HCT116 (cell line): ENCODE results near the gene DUOXA2.

Experiments used
- CTCF ChIP-seq, 3 experiments: fragments of 200-600 bp in 1 of 3; sonication (generic) in 1 of 3; IDR thresholded peaks in 2 of 3; conservative IDR thresholded peaks in 1 of 3; 2 replicates each; pipeline ENCODE4 v1.5.1; 2012 to 2017; ENCODE audit warnings: low read depth in 2 of 3, low read length in 2 of 3, antibody characterized with exemption in 1 of 3, borderline replicate concordance in 1 of 3, control low read depth in 1 of 3, mild to moderate bottlenecking in 1 of 3, mixed read lengths in 1 of 3, mixed run types in 1 of 3, moderate library complexity in 1 of 3; ENCODE audit not compliant: insufficient read depth in 1 of 3
- POLR2A ChIP-seq: IDR thresholded peaks from 2 replicates; pipeline ENCODE4 v1.7.0; 2011; ENCODE audit warnings: borderline replicate concordance; ENCODE audit not compliant: insufficient read depth, insufficient read length; ENCODE audit errors: extremely low read depth
- SIN3A ChIP-seq: IDR thresholded peaks from 2 replicates; pipeline ENCODE4 v1.6.1; 2012; ENCODE audit warnings: low read depth

DNA sequence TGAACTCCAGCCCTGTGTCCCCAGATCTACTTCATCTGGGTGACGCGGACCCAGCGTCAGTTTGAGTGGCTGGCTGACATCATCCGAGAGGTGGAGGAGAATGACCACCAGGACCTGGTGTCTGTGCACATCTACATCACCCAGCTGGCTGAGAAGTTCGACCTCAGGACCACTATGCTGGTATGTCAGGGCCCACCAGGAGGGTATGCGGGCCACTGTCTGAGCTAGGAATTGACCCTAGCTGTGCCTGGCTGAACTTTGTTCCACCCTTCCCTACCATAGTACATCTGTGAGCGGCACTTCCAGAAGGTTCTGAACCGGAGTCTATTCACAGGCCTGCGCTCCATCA is 49.4 kb downstream of the DUOXA2 start:
- no peak for TF ChIP-seq CTCF (IDR thresholded peaks at IDR 0.05 in 2 of 3, conservative IDR thresholded peaks at IDR 0.05 in 1 of 3; ENCODE audit: borderline replicate concordance in 1 of 3, insufficient read depth in 1 of 3, low read depth in 2 of 3, low read length in 2 of 3)
- TF ChIP-seq SIN3A: no peak
- TF ChIP-seq POLR2A: no peak
